HG02678 (cell line): ENCODE measurements around the gene HSFX2.
"Not testable (repeated sequence)": the region's sequence is repeated elsewhere in the genome, so short reads cannot be mapped to it uniquely, and the experiment has no call there.

ENCODE experiments used
- ATAC-seq: cut with Tn5 transposase; IDR thresholded peaks from one replicate; pipeline ENCODE4 v1.9.1; 2021; ENCODE audit warnings: mild to moderate bottlenecking, moderate library complexity; ENCODE audit not compliant: unreplicated experiment

Gene HSFX2, protein sequence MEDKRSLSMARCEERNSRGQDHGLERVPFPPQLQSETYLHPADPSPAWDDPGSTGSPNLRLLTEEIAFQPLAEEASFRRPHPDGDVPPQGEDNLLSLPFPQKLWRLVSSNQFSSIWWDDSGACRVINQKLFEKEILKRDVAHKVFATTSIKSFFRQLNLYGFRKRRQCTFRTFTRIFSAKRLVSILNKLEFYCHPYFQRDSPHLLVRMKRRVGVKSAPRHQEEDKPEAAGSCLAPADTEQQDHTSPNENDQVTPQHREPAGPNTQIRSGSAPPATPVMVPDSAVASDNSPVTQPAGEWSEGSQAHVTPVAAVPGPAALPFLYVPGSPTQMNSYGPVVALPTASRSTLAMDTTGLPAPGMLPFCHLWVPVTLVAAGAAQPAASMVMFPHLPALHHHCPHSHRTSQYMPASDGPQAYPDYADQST

DNA sequence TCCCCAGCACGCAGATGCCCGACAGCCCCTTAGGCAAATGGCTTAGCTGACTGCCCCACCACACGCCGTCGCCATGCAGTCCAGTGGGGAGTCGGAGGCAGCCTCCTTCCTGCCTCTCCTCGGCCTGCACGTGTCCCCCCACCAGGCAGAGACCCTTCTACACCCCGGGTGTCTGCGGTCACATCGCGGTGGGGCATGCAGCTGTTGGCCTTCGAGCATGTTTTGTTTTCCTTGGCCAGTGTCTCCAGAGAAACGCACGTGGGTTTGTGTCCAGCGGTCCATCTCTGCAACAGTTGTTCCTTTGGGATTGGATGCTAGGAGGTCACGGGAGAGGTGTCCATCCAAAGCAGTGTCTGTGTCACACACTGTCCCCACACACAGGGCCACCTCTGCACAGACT, at the start of gene HSFX2:
Gene HSFX2 (minus strand): TSS at position 101 of the 400 bp plus-strand sequence. CDS start 614 bp downstream, outside the sequence.
- not testable (repeated sequence) for ATAC-seq

DNA sequence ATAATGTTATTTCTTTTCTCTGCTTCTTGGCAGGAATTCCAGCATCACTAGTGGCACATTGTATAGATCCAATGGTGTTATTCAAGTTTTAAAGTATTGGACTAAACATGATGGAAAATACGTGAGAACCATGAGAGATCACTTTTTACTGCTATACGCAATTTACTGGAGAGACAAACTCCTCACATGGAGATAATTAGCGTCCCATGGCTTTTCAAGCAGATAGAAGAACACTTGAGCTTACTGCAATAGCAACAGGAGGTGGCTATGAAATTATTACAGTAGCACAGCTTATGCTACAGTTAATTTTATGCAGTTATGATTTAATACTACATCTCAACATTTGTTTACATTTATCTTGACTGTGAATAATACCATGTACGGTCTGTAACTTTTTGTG, 48.4 kb upstream of the HSFX2 start:
- ATAC-seq: no peak

DNA sequence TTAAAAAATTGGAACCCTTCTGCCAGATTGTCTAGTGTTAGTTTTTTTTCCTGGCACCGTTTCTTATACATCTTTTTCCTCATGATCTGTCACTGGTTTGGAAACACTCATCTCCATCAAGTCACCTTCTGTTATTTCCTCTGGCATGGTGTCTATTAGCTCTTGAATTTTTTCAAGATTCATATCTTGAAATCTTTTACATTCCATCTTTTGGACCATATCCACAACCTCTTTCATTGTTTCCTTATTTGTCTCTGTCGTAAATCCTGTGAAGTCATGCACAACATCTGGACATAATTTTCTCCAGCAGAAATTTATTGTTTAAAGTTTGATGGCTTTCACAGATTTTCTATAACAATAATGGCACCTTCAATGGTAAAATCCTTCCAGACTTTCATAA, 46.7 kb upstream of the HSFX2 start:
- ATAC-seq: no peak

DNA sequence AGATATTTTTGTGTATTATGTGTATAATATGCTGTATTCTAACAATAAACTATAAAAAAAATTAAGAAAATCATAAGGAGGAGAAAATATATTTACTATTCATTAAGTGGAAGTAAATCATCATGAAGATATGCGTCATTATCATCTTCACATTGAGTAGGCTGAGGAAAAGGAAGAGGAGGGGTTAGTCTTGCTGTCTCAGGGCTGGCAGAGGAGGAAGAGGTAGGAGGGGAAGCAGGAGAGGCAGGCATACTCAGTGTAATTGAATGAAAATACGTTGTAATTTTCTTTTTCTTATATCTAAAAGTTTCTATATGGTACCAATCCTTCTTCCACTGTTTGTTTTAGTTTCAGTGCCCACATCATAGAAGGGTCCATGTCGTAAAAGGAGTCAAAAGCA, 46.3 kb upstream of the HSFX2 start:
- ATAC-seq: no peak

DNA sequence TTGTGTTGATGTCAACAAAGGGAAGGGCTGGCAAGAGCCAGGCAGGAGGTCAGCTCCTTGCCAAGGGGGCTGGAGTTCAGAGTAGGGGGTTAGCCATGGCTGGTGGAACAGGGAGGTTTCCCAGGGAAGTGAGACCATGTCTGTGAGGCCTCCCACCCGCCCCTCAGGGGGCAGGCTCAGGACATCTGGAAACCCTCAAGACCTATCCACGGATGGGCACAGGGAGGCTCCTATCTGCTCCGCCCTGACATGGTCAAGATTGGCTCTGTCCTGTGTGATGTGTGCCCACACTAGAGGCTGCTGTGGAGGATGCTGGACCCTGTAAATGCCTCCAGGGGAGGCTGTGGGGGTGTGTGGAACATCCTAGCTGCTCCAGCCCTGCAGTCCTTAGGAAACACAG, 44.5 kb upstream of the HSFX2 start:
- ATAC-seq: no peak

DNA sequence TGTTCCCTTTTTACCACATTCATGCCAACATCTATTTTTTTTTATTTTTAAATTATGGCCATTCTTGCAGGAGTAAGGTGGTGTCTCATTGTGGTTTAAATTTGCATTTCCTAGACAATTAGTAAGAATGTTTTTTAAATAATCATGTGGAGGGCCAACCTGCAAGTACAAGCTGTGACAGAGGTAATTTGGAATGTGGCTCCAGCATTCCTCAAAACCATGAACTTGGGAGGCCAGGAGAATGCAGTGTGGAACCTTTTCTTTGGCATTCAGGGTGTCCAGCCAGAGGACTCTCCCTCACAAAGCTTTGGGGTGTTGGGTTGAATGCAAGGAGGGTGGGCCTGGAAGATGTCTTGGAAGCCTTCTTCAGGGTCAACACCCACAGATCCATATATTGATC, 43.7 kb upstream of the HSFX2 start:
- ATAC-seq: no peak

DNA sequence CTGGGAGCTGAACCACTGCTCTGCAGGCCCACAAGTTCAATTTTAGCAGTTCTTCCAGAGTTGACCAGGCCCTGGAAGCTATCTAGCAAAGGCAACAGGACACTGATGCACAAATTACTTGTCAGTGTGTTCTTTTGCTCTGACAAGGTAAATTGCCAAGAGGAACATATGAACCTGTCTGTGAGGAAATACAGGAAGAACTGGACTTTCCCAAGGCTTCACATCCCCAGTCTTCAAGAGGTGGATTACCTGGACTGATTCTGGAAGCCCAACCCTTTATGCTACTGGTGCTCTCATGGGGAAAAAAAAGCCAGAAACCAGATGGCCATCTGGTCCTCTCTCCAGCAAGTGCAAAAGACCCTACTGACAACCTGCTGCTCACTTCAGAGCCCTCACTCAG, 38.4 kb upstream of the HSFX2 start:
- no peak for ATAC-seq

DNA sequence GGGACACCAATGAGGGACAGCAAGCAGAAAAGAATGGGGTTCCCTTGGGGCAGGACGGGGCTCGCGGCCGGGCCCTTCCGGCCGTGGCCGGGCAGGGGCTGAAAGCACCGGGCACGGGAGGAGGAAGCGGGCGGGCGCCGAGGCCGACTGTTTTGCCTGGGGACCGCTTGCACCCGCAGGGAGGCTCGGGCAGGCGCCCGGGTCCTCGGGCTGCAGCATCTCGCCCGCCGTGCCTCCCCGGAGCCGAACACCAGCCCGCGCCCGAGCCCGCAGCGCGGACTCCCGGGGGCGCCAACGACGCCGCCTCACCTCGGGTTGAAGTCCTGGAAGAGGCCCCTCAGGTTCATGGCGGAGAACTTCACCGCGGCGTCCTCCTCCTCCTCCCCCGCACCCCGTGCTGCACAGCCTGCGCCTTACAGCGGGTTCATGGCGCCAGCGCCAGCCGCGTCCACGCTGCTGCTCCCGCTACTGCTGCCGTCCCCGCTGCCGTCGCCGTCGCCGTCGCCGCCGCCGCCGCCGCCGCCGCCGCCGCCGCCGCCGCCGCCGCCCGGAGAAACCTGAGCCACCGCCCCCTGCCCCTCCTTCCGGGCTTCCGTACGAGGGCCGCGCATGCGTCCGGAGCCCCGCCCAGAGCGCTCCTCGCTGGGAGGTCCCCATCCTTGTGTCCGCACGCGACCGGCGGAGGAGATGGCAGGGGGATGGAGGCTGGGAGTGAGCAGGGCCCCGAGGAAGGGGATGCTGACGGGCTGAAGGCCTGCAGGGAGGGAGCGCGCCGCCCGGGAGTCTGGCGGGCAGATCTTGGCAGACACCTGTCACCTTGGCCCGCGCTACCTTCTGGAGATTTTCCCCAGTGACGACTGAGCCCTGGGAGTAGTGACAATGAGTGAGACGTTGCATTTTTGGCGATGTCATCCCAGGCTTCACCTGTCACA, 36.4 kb upstream of the HSFX2 start, which contains the start of gene TMEM185A:
Gene TMEM185A (minus strand): TSS at position 559 of the 932 bp plus-strand sequence. CDS start 212 bp downstream, at position 347.
- ATAC-seq: peak; percentile 89

DNA sequence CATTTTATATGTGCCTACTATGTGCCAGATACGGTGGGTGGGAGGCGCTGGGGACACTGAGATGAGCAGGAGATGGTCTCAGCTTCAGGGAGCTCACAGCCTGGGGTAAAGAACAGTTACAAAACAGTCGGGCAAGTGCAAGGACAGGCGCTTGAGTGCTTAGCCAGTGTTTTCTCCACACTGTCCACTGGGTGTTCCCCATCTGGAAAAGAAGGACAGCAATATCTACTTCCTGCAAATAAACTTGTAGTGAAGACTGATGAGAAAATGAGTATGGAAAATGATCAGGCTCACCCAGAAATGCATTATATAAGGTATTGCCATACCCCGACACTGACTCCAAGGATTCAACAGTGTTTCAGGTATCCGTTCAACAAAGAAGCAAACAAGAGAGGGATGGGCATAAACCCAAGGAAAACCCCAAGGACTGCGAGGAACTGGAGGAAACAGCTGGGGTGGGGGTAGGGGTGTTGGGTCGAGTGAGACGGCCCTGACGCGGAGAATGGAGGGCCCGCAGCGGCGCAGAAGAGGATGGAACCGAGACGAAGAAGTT, 35.6 kb upstream of the HSFX2 start:
- ATAC-seq: no peak

DNA sequence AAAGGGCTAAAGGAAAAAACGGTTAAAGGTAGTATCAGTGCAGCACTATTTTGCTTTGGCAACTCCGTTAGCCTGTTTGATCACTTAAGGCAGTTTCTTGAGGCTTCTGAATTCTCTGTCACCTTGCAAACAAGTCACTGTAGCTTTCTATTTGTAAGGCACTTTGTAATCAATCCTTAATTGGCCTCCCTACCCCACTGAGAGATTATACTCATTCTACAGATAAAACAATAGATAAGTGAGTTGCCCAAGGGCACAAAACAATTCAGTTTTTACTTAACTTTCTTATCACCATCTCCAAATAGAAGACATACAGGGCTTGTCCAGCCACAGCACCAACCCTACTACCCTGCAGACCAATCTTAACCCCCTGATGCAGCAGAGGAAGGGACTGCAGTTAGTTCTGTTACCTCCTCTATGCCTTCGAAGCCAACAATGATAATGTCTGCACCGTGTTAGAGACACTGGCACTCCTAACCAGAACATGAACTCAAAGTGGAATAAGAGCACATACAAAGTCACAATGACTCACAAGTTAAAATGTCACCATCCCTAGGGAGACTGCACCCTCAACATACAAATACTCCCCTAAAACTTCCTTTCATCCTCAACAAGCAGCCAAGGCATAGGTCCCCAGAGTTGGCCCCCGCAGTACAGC, 34.7 kb upstream of the HSFX2 start:
- no peak for ATAC-seq

DNA sequence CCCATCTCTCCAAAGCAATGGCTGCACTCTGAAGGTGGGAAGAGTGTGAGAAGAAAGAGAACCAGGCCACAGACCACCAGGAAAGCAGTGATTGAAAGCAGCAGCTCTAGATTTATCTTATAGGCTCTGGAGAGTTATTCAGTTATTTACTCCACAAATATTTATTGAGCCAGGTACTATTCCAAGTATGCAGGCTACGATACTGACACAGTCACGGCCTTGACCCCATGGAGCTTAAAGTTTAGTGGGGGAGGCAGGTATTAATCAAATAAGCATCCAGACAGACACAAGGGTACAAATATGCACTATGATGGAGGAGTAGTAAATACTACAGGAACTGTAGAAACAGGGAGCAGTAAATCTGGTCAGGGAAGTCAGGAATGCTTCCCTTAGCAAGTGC, 33.7 kb upstream of the HSFX2 start:
- no peak for ATAC-seq

DNA sequence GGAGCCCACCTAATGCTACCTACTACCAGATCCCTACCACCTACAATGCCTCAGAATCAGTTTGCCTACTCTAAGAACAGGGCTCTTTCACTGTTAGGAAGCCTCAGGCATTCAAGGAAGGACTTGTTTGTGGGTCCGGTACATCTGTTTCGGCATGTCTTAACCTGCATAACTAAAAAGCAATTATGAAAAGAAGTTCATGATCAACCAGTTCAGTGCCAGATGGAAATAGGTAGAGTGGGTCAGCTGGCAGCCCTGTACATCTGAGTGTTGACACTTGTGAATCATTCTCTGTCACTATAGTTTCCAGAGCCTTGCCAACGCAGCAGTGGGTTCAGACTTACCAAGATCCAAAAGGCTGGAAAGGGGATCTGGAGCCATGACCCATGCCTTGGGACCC, 33.2 kb upstream of the HSFX2 start:
- ATAC-seq: no peak

DNA sequence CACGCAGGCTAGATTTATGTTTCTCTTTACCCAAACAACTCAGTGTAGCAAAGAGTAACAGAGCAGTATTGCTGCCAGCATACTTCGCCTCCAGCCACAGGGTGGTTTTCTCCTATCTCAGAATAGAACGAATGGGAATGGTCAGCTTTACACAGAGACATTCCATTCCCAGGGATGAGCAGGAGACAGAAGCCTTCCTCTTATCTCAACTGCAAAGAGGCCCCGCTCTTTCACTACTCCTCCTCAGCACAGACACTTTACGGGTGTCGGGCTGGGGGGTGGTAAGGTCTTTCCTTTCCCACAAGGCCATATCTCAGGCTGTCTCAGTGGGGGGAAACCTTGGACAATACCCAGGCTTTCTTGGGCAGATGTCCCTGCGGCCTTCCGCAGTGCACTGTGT, 31.7 kb upstream of the HSFX2 start:
- ATAC-seq: not testable (repeated sequence)

DNA sequence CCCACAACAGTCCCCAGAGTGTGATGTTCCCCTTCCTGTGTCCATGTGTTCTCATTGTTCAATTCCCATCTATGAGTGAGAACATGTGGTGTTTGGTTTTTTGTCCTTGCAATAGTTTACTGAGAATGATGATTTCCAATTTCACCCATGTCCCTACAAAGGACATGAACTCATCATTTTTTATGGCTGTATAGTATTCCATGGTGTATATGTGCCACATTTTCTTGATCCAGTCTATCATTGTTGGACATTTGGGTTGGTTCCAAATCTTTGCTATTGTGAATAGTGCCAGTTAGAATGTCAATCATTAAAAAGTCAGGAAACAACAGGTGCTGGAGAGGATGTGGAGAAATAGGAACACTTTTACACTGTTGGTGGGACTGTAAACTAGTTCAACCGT, 24.5 kb upstream of the HSFX2 start:
- not testable (repeated sequence) for ATAC-seq

DNA sequence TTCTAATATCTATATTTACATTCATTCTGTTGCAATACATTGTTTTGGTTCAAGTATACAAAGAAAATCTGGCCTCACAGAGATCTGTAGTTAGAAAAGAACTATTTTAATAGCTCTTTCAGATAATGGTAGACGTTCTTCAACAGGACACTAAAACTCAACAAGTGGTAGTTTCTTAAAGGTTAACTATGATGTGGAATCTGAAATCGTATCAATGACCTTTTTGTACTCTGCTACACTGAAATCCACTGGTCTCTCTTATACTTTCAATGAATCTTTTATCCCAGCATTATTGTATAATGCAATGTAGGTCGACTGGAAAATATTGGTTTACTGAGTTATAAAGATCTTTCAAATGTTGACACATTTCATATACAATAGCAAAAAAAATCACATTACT, 23.8 kb upstream of the HSFX2 start:
- ATAC-seq: no peak

DNA sequence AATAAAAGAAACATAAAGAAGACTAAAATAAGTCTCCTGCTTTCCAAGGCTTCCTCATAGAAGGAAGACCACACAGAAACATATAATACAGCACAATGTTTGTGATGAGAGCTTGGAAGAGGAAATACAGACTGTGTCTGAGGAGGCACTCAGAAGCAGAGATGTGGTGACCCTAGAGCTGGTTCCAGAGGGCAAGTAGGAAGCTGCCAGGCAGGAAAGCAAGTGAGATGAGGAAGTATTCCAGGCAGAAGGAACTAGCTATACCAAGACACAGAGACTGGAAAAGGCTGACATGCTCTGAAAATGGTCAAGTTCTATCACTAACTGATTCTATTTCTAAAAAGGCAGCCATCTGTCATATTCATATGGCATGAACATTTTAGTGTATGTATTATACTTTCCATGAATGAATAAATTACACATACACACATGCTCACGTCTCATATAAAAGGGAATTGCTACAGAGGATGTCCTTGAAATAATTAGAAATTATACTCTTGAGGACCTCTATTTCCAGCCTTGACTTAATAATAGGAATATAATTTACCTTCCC, 16.6 kb upstream of the HSFX2 start:
- ATAC-seq: no peak

DNA sequence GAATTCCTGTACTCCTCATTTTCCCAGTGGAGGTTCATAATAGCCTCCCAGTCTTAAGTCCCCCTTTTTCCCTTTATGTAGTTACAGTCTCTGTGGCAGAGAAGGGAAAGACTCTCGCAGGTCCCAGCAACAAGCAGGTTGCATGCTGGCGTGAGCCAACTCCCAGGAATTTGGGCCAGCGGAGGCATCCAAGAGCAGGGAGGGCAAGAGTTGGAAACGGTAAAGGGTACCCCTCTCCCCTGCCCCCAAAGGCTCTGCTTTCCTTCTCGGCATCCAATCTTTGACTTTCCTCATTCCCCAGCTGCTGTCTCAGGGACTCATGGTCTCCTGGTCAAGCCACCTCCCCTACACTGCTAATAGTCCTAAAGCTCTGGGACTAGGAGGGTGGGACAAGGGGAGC, 15.4 kb upstream of the HSFX2 start:
- ATAC-seq: no peak

DNA sequence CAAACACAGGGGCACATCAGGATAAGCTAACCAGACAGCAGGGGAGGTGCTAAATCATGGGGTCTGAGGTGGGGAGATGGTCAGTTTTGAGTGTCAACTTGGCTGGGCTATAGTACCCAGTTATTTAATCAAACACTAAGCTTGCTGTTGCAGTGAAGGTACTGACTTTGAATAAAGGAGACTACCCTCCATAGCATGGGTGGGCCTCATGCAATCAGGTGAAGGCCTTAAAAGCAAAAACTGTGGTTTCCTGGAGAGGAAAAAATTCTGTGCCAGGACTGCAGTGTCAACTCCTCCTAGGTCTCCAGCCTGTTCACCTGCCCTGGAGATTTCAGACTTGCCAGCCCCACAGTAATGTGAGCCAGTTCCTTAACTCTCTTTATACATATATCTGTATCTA, 12.6 kb upstream of the HSFX2 start:
- no peak for ATAC-seq

DNA sequence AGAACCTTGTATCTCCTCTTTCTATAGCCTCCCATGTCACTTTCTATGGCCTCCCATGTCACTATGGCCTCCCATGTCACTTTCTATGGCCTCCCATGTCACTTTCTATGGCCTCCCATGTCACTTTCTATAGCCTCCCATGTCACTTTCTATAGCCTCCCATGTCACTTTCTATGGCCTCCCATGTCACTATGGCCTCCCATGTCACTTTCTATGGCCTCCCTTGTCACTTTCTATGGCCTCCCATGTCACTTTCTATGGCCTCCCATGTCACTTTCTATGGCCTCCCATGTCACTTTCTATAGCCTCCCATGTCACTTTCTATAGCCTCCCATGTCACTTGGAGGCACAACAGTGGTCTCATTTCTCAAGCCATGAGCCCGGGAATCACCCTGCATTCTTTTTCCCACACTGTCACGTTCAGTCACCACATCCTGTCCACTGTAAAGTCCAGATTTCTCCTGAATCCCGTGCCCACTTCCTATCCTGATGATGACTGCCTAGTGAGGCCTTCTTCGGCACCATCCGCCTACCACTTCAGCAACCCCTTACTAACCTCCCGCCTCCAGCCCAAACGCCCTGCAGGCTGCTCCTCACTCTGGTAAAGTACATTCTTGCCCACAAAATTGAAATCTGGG, 10.3 kb upstream of the HSFX2 start:
- not testable (repeated sequence) for ATAC-seq

DNA sequence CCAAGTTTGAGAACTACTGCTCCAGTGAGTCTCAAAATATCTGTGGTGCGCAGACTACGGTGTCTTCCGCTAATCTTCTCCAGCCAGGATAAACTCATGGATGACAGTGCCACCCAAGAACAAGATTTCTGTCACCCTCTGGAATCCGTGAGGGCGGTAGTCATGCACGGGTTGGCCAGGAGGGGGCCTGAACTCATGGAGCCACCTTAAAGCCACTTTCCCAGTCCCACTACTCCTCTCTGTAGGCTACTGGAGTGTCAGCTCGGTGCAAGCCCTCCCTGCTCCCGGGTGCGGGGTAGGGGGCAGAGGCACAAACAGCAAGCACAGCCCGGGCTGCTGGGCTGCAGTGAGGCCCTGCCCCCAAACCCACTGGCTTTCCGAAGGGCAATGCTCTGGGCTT, 3.5 kb upstream of the HSFX2 start:
- not testable (repeated sequence) for ATAC-seq
